Renal cortical epithelial cell (primary cell): ENCODE measurements around the gene ANKRD12. TPM values are rescaled to one million over a fixed set of nuclear protein-coding genes. Genes with fewer than 3 reads are reported as not detected.

Experiments used
- DNase-seq: peaks from one replicate; pipeline ENCODE4 v3.0.0-alpha.2; 2011; ENCODE audit warnings: low read depth
- total RNA-seq: library from RNA; depleted of rRNA; stranded (reverse); fragments of >200 nt; gene quantifications from 2 replicates; pipeline ENCODE4 v1.2.3, GENCODE V29; 2014

The ANKRD12 gene
- total RNA-seq, 1 donor from 2014 or later: 42.5 TPM

GRCh38 chr18:9184998-9185613 is 48.5 kb downstream of the ANKRD12 start:
- peak; percentile 78 for DNase-seq

- peak; percentile 62 for DNase-seq
These were observed 52.0 kb downstream of the ANKRD12 start for GRCh38 chr18:9188359-9189231.

GRCh38 chr18:9189491-9189890 is 52.9 kb downstream of the ANKRD12 start:
- no peak for DNase-seq

- DNase-seq: peak; percentile 31
These were observed 55.2 kb downstream of the ANKRD12 start for GRCh38 chr18:9191658-9192256.

- no peak for DNase-seq
These were observed 56.5 kb downstream of the ANKRD12 start for GRCh38 chr18:9193031-9193430.

- peak; percentile 10 for DNase-seq
These were observed 60.0 kb downstream of the ANKRD12 start for GRCh38 chr18:9196568-9196967.

- no peak for DNase-seq
These were observed 63.1 kb downstream of the ANKRD12 start for GRCh38 chr18:9199681-9200080.

GRCh38 chr18:9201224-9201623 is 64.6 kb downstream of the ANKRD12 start:
- DNase-seq: no peak

- DNase-seq: no peak
These were observed 68.1 kb downstream of the ANKRD12 start for GRCh38 chr18:9204659-9205058.

- DNase-seq: no peak
These were observed 69.8 kb downstream of the ANKRD12 start for GRCh38 chr18:9206421-9206820.

- DNase-seq: no peak
These were observed 72.7 kb downstream of the ANKRD12 start for GRCh38 chr18:9209279-9209678.

- DNase-seq: no peak
These were observed 74.4 kb downstream of the ANKRD12 start for GRCh38 chr18:9210966-9211365.

- peak; percentile 23 for DNase-seq
These were observed 75.4 kb downstream of the ANKRD12 start for GRCh38 chr18:9211955-9212354.

GRCh38 chr18:9215221-9215933 is 78.8 kb downstream of the ANKRD12 start:
- no peak for DNase-seq

- no peak for DNase-seq
These were observed 79.9 kb downstream of the ANKRD12 start for GRCh38 chr18:9216459-9216858.

GRCh38 chr18:9217743-9218451 is 81.3 kb downstream of the ANKRD12 start:
- DNase-seq: no peak

GRCh38 chr18:9221040-9221439 is 84.5 kb downstream of the ANKRD12 start:
- peak; percentile 64 for DNase-seq

GRCh38 chr18:9221661-9222060 is 85.1 kb downstream of the ANKRD12 start:
- no peak for DNase-seq

- no peak for DNase-seq
These were observed 86.8 kb downstream of the ANKRD12 start for GRCh38 chr18:9223356-9223755.

- DNase-seq: no peak
These were observed 89.9 kb downstream of the ANKRD12 start for GRCh38 chr18:9226463-9226862.

- DNase-seq: no peak
These were observed 95.4 kb downstream of the ANKRD12 start for GRCh38 chr18:9231852-9232486.
